SK-N-MC (cell line): Measurements from ENCODE around the gene ASTN2.

Experiments
- DNase-seq: peaks from one replicate; pipeline ENCODE4 v3.0.0-alpha.2; 2011; ENCODE audit warnings: low read depth, low spot score
- H3K27ac ChIP-seq: fragments of 200-600 bp; sonication (generic); 2 replicates; pipeline ENCODE4 v1.5.1; 2016; ENCODE audit warnings: mixed run types
- H3K36me3 ChIP-seq: fragments of 200-600 bp; sonication (generic); 2 replicates; pipeline ENCODE4 v1.6.1; 2017; ENCODE audit warnings: antibody characterized with exemption, low read length, mixed read lengths; ENCODE audit not compliant: insufficient read depth
- H3K4me3 ChIP-seq: fragments of 200-600 bp; sonication (generic); 2 replicates; pipeline ENCODE4 v1.5.1; 2016
- H3K9ac ChIP-seq: fragments of 200-600 bp; sonication (generic); 2 replicates; pipeline ENCODE4 v1.8.0; 2017; ENCODE audit warnings: mixed run types, mixed read lengths; ENCODE audit not compliant: insufficient read length
- H3K9me3 ChIP-seq: fragments of 200-600 bp; sonication (generic); 2 replicates; pipeline ENCODE4 v1.6.1; 2017; ENCODE audit warnings: low read depth, mild to moderate bottlenecking, antibody characterized with exemption, low read length, moderate library complexity, mixed read lengths
- EZH2 ChIP-seq: fragments of 200-600 bp; sonication (generic); IDR thresholded peaks from one replicate; pipeline ENCODE4 v1.6.1; 2017; ENCODE audit warnings: antibody characterized with exemption
- FOXP2 ChIP-seq: optimal IDR thresholded peaks from 2 replicates; pipeline ENCODE3; 2011; ENCODE audit warnings: mild to moderate bottlenecking, moderate library complexity; ENCODE audit not compliant: insufficient read depth; ENCODE audit errors: extremely low read length, control extremely low read depth
- POLR2AphosphoS5 ChIP-seq: IDR thresholded peaks from 2 replicates; pipeline ENCODE4 v1.6.1; 2012; ENCODE audit warnings: mild to moderate bottlenecking, low read depth, low read length, borderline replicate concordance

Gene ASTN2

DNA sequence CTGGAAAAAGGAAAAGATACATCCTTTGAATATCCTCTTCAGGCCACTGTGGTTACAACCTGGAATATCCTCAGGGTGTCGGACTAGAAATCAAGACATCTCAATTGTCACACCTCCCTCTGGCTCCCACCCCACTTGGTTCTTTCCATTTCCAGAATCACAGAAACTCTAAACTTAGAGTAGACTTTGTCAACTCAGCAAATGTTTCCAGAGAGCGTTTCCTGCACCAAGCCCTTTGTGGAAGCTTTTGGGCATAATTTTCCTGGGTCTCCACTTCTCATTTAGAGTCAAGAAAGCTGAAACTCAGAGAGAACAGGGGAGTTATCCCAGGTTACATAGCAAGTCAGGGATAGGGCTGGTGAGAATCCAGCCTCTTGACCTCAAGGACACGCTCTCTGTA, 108.8 kb downstream of the ASTN2 start:
- no peak for DNase-seq
- no peak overlapping the region for H3K4me3 ChIP-seq
- H3K9me3 ChIP-seq = no peaks in the 10 kb centered on the region
- H3K9ac ChIP-seq = no peak overlapping the region
- H3K27ac ChIP-seq = no peak overlapping the region
- H3K36me3 ChIP-seq = no peaks in the 10 kb centered on the region
- TF ChIP-seq FOXP2 (no peak), EZH2 (no peak), POLR2AphosphoS5 (no peak)

DNA sequence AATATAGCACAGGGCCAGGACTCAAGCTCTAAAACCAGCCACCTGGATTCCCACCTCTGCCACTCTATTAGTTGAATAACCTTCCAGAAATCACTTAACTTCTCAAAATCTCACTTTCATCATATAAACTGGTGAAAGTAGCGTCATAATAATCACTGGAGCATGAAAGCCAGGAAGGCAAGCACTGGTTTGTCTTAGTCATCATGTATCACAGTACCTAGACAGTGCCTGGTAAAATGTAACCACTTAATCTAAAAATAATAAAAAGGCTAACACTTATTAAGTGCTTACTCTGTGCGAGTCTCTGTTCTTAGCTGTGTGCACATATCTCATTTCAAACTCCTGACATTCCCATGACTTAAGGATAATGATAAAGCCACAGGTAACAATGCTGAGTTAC, 109.4 kb downstream of the ASTN2 start:
- no peaks in the 10 kb centered on the region for H3K9me3 ChIP-seq
- no peaks in the 10 kb centered on the region for H3K36me3 ChIP-seq
- no peak overlapping the region for H3K27ac ChIP-seq
- DNase-seq = no peak
- no peak overlapping the region for H3K9ac ChIP-seq
- no peak overlapping the region for H3K4me3 ChIP-seq
- no peak for TF ChIP-seq FOXP2
- no peak for TF ChIP-seq POLR2AphosphoS5
- TF ChIP-seq EZH2 = no peak

DNA sequence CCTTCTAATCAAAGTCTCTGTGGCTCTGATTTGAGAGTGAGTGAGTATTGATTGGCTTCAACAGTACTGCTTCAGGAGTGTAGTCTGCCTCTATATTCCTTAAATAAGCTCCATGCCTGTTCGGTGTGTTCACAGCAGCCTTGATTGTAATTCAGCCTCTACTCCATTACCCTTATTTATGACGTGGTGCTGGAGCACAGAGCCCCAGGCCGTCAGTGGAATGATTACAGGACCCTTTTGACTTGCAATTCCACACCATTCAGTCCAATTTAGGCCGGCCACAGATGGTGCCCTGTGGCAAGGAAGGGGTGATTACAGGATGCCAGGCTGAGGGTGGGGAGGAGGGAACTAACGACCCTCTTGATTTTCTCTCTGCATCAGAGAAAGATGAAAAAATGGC, 110.3 kb downstream of the ASTN2 start:
- TF ChIP-seq EZH2 = no peak
- no peak for TF ChIP-seq FOXP2
- TF ChIP-seq POLR2AphosphoS5 = no peak
- Histone ChIP-seq H3K36me3 (no peaks in the 10 kb centered on the region), H3K4me3 (no peak overlapping the region), H3K27ac (no peak overlapping the region), H3K9me3 (no peaks in the 10 kb centered on the region), H3K9ac (no peak overlapping the region)
- DNase-seq = no peak

DNA sequence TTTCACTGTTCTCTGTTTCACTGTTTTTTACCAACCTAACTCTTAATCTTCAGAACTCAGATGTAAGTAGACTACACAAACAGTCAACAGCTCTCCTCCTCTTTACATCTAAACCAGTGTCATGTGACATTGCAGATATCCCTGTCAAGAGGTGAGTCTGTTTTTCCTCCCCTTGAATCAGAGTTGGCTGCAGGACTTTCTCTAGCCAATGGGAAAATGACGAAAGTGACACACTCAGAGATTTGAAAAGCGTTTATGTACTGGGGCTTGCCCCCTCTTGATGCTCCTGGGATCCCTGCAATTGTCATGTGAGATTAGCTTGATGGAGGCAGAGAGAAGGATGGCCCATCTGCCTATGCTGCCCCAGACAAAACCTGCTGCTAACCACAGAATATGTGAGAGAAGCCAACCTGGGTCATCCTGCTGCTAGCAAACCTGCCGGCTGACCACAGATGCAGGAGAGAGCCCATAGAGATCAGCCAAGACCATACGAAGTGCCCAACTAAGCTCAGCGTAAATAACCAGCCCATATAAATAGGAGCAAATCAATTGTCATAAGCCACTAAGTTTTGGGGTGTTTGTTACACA, 111.1 kb downstream of the ASTN2 start:
- no peaks in the 10 kb centered on the region for H3K36me3 ChIP-seq
- H3K4me3 ChIP-seq = no peak overlapping the region
- H3K9me3 ChIP-seq = no peaks in the 10 kb centered on the region
- no peak overlapping the region for H3K27ac ChIP-seq
- no peak overlapping the region for H3K9ac ChIP-seq
- no peak for TF ChIP-seq FOXP2
- no peak for TF ChIP-seq POLR2AphosphoS5
- TF ChIP-seq EZH2 = no peak
- no peak for DNase-seq

- no peaks in the 10 kb centered on the region for H3K36me3 ChIP-seq
- no peak overlapping the region for H3K27ac ChIP-seq
- TF ChIP-seq POLR2AphosphoS5 (no peak), FOXP2 (no peak), EZH2 (no peak)
- DNase-seq = no peak
- H3K9me3 ChIP-seq = no peaks in the 10 kb centered on the region
- no peak overlapping the region for H3K9ac ChIP-seq
- H3K4me3 ChIP-seq = no peak overlapping the region
These were observed 112.4 kb downstream of the ASTN2 start for GRCh38 chr9:117302487-117302886.

DNA sequence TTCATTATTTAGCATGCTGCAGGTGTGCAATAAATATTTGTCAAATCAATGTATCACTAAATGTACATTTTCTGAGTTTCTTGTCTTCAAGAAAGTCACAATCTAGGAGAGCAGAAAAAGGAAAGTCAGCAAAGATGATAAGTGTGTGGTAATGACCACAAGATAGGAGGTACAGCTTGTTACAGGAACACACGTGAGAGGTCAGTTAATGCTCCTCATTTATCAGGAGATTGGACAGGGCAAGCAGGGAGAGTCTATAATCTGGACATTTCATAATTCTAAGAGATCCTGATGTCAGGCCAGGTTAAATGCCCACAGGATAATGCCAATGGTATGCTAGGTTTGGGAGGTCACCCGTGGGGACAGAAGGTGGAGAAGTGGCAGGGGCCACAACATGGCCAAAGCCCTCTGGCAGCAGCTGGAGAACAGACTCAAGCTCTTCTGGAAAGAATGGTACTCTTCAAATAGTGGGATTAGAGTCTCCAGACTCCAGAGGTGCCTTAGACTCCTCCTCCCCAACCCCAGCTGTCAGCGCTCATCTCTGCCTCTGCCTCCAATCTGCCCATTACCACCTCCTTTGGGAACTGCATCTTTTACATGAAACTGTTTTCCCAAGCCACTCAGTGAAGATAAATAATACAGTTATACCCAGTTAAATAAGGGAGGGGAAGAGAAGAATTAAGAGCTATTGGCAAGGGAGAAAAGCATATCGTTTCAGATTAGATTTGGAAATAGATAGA, 114.3 kb downstream of the ASTN2 start:
- no peak for DNase-seq
- H3K9me3 ChIP-seq = no peaks in the 10 kb centered on the region
- H3K36me3 ChIP-seq = no peaks in the 10 kb centered on the region
- no peak overlapping the region for H3K27ac ChIP-seq
- H3K4me3 ChIP-seq = no peak overlapping the region
- no peak for TF ChIP-seq POLR2AphosphoS5
- TF ChIP-seq EZH2 = no peak
- TF ChIP-seq FOXP2 = no peak
- no peak overlapping the region for H3K9ac ChIP-seq

DNA sequence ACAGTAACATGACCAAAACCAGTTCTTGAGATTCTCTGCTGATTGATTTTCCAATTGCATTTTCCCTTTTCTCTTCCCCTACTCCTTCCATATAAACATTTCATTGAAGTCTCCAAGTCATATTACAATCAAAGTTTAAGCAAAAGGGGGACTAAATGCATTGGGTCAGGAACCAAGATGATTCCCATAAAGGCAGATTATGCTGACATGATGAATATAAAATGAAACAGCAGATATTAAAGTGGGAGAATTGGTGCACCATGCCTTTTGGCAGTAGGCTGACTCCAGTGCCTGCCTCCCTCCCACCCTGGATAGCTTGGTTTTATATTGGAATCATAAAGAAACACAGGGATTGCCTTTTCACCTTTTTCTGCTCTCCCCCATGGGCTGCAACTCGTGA, 118.4 kb downstream of the ASTN2 start:
- no peak overlapping the region for H3K27ac ChIP-seq
- no peak for DNase-seq
- no peak for TF ChIP-seq FOXP2
- TF ChIP-seq EZH2 = no peak
- TF ChIP-seq POLR2AphosphoS5 = no peak
- H3K36me3 ChIP-seq = no peaks in the 10 kb centered on the region
- no peak overlapping the region for H3K4me3 ChIP-seq
- H3K9ac ChIP-seq = no peak overlapping the region
- H3K9me3 ChIP-seq = no peaks in the 10 kb centered on the region

DNA sequence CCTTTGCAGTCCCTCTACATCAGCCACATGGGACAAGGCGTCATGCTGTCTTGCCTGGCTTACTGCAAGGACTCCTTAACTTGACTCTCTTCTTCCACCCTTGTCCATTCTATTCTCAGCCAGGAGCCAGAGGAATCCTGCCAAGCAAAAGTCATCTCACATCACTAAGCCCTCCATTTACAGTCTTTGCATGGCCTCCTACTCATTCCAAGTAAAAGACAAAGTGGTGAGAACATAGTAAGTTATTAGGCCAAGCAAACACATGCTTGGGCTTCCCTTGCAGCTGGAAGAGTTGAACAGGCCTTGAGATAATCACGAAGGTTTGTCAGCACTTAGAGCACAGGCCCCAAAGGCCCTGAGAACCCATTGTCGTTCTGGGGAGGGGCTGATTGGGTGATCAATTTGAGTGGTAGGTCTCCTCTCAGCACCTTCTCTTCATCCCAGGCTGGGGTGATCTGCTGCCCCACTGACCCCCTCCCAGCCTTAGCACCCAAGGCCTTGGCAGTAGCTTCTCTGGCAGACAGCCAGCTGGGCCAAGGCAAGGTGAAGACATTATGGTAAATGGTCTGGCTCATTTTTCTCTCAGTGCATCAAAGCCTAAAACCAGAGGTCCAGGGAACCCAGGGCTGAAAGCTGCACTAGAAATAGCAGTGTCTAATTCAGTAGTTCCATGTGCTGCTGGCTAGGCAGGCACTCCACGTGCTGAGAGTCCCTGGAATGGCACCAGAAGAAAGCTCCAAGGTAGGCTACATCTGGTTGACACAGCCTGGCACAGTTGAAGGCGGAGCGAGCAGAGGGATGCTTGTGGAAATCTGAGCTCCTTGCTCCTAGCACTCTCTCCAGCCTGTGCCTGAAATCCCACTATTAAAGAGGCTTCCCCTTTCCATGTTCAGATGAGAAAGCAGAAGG, 121.4 kb downstream of the ASTN2 start:
- H3K36me3 ChIP-seq = no peaks in the 10 kb centered on the region
- DNase-seq = no peak
- H3K9me3 ChIP-seq = no peaks in the 10 kb centered on the region
- no peak overlapping the region for H3K9ac ChIP-seq
- no peak overlapping the region for H3K27ac ChIP-seq
- H3K4me3 ChIP-seq = no peak overlapping the region
- TF ChIP-seq POLR2AphosphoS5 = no peak
- no peak for TF ChIP-seq EZH2
- TF ChIP-seq FOXP2 = no peak
